GM13976 (cell line): ENCODE measurements around the gene HYAL1.

Experiments used
- DNase-seq: peaks from one replicate; pipeline ENCODE4 v3.0.0; 2012; ENCODE audit warnings: low spot score
- in situ Hi-C: fragments of 300-500 bp; cut with MboI; formaldehyde crosslinking; loops from one replicate; pipeline ENCODE4 v1.12.0; 2022; ENCODE audit warnings: low sequenced_read_pairs, mixed read lengths, inconsistent platforms; ENCODE audit not compliant: unreplicated experiment
- TF ChIP-seq, protein P1 (sequence below): IDR thresholded peaks from 2 replicates; pipeline ENCODE4 v1.5.1; 2012; ENCODE audit warnings: borderline replicate concordance, mild to moderate bottlenecking; ENCODE audit not compliant: insufficient read depth; ENCODE audit errors: extremely low read depth, missing control alignments, control extremely low read depth

Gene HYAL1

DNA sequence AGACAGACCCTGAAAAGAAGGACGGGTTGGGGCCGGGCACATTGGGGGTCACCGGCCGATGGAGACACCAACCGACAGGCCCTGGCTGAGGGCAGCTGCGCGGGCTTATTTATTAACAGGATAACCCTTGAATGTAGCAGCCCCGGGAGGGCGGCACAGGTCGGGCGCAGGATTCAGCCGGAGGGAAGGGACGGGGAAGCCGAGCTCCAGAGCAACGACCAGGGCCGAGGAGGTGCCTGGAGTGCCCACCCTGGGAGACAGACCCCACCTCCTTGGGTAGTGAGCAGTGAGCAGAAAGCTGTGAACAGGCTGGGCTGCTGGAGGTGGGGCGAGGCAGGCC, 26.6 kb downstream of the HYAL1 start:
- no peak for DNase-seq
- TF ChIP-seq, protein P1, sequence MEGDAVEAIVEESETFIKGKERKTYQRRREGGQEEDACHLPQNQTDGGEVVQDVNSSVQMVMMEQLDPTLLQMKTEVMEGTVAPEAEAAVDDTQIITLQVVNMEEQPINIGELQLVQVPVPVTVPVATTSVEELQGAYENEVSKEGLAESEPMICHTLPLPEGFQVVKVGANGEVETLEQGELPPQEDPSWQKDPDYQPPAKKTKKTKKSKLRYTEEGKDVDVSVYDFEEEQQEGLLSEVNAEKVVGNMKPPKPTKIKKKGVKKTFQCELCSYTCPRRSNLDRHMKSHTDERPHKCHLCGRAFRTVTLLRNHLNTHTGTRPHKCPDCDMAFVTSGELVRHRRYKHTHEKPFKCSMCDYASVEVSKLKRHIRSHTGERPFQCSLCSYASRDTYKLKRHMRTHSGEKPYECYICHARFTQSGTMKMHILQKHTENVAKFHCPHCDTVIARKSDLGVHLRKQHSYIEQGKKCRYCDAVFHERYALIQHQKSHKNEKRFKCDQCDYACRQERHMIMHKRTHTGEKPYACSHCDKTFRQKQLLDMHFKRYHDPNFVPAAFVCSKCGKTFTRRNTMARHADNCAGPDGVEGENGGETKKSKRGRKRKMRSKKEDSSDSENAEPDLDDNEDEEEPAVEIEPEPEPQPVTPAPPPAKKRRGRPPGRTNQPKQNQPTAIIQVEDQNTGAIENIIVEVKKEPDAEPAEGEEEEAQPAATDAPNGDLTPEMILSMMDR = no peak
- in situ Hi-C loops = no loop called here

DNA sequence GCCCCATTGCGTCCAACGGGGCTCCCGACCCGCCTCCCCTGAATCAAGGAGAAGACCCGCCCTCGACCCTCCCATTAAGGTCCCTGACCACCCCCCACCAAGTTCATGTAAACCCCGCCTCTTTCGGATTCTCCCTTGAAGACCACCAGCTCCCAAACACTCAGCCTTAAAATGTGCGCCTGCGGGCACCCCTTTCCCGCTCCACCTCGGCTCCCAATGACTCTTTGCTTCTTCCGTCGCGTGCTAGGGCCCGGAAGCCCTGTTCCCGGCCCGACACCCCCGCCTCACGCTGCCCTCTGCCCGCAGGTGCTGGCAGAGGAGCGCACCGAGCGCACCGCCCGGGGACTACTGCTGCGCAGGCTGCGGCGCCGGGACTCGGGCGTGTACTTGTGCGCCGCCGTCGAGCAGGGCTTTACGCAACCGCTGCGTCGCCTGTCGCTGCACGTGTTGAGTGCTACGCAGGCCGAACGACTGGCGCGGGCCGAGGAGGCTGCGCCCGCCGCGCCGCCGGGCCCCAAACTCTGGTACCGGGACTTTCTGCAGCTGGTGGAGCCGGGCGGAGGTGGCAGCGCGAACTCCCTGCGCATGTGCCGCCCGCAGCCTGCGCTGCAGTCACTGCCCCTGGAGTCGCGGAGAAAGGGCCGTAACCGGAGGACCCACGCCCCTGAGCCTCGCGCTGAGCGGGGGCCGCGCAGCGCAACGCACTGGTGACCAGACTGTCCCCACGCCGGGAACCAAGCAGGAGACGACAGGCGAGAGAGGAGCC, 27.2 kb downstream of the HYAL1 start:
- TF ChIP-seq, protein P1 = no peak
- DNase-seq = no peak
- in situ Hi-C loops = no loop called here

DNA sequence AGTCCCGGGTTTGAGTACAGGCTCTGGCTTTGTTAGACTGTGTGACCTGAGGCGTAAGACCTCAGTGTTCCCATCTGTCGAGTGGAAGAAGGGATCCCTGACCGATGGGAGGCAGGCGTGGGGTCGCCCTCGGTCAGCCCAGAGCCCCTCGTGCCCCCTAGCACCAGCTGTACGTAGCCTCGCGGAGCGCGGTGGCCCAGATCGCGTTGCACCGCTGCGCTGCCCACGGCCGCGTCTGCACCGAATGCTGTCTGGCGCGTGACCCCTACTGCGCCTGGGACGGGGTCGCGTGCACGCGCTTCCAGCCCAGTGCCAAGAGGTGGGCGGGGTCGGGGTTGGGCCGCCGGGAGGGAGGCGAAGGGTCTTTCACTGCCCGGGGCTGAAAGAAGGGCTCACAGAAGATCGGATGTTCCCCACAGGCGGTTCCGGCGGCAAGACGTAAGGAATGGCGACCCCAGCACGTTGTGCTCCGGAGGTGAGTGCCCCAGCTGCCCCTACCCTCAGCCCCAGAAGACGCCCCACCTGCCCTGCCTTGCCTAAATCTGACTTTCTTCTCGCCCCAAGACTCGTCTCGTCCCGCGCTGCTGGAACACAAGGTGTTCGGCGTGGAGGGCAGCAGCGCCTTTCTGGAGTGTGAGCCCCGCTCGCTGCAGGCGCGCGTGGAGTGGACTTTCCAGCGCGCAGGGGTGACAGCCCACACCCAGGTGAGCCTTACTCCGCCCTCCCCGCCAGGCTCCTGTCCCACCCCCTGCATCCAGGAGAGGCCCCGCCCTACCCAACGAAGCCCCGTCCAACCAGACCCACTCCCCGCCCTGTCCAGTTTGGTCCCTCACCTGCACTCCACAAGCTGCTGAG, 28.0 kb downstream of the HYAL1 start:
- TF ChIP-seq, protein P1 = no peak
- in situ Hi-C loops = no loop called here
- no peak for DNase-seq

DNA sequence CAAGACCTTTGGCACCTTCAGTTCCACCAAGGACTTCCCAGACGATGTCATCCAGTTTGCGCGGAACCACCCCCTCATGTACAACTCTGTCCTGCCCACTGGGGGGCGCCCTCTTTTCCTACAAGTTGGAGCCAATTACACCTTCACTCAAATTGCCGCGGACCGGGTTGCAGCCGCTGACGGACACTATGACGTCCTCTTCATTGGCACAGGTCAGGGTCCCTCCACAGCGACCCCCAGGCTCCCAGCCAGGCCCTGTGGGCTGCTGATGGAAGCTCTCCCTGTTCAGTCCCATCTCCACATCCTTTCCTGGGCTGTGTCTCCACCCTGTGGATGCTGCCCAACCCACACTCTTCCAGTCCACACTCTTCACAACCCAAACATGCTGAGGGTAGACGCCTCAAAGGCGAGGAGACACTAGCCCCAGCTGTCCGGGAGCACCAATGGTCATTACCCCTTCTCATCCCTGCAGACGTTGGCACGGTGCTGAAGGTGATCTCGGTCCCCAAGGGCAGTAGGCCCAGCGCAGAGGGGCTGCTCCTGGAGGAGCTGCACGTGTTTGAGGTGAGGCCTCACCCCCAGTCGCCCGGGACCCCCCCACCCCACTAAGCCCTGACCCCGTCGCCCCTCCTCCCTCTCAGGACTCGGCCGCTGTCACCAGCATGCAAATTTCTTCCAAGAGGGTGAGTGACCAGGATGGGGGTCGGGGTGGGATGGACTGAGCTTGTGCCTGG, 28.8 kb downstream of the HYAL1 start:
- TF ChIP-seq, protein P1 = peak; percentile 50
- in situ Hi-C loops = loop anchor here (5.0 kb wide), 1 partner anchor 82 kb away; the partner anchor contains the start of gene GNAT1

DNA sequence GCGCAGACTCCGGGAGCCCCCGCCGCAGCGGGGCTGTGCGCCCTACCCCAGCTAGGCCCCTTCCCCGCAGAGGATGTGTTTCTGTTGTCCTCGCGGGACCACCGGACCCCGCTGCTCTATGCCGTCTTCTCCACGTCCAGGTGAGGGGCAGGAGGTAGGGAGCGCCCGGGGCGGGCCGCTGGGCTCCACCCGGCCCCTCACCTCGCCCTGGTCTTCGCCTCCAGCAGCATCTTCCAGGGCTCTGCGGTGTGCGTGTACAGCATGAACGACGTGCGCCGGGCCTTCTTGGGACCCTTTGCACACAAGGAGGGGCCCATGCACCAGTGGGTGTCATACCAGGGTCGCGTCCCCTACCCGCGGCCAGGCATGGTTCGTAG, 29.7 kb downstream of the HYAL1 start:
- in situ Hi-C loops = loop anchor here (5.0 kb wide), 1 partner anchor 81 kb away; the partner anchor contains the start of gene GNAT1
- no peak for DNase-seq
- TF ChIP-seq, protein P1 = no peak

More for the DNA sequence above, 28.8 kb downstream of the HYAL1 start:
- peak; percentile 83 for DNase-seq
